ENCODE data around the gene PFN1. TPM values are rescaled to one million over a fixed set of nuclear protein-coding genes. Genes with fewer than 3 reads are reported as not detected.

Gene PFN1
- total RNA-seq, 1 experiment from 2014 or later: 1,213 TPM

DNA sequence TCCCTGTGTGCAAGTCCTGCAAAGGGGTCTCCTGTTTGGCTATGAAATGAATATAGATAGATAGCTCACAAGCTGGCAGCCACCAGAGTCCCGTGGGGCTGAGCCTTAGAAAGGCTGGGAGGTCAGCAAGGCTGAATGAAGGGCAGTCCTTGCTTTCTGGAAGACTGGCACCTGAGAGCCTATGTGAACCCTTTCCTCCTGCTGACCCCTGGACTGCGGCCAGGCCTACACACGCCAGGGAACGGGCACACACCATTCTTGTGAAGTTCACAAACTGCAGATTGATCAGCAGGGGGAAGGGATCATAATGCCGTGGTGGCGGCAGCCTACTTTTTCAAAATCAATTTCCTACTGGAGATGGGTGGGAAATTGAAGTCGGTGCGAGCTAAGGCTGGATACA, 50.0 kb downstream of the PFN1 start:
- no peak for TF ChIP-seq YY1 (IDR thresholded peaks at IDR 0.05; ENCODE audit: extremely low read depth, insufficient replicate concordance, low read depth, low read length)
- TF ChIP-seq CBX3 (IDR thresholded peaks at IDR 0.05; ENCODE audit: low read depth): no peak
- TF ChIP-seq RAD21 (IDR thresholded peaks at IDR 0.05; ENCODE audit: low read depth): no peak
- TF ChIP-seq, protein P1, sequence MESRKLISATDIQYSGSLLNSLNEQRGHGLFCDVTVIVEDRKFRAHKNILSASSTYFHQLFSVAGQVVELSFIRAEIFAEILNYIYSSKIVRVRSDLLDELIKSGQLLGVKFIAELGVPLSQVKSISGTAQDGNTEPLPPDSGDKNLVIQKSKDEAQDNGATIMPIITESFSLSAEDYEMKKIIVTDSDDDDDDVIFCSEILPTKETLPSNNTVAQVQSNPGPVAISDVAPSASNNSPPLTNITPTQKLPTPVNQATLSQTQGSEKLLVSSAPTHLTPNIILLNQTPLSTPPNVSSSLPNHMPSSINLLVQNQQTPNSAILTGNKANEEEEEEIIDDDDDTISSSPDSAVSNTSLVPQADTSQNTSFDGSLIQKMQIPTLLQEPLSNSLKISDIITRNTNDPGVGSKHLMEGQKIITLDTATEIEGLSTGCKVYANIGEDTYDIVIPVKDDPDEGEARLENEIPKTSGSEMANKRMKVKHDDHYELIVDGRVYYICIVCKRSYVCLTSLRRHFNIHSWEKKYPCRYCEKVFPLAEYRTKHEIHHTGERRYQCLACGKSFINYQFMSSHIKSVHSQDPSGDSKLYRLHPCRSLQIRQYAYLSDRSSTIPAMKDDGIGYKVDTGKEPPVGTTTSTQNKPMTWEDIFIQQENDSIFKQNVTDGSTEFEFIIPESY (IDR thresholded peaks at IDR 0.05; ENCODE audit: extremely low read depth, insufficient replicate concordance, low read length): no peak
- TF ChIP-seq, protein P2, sequence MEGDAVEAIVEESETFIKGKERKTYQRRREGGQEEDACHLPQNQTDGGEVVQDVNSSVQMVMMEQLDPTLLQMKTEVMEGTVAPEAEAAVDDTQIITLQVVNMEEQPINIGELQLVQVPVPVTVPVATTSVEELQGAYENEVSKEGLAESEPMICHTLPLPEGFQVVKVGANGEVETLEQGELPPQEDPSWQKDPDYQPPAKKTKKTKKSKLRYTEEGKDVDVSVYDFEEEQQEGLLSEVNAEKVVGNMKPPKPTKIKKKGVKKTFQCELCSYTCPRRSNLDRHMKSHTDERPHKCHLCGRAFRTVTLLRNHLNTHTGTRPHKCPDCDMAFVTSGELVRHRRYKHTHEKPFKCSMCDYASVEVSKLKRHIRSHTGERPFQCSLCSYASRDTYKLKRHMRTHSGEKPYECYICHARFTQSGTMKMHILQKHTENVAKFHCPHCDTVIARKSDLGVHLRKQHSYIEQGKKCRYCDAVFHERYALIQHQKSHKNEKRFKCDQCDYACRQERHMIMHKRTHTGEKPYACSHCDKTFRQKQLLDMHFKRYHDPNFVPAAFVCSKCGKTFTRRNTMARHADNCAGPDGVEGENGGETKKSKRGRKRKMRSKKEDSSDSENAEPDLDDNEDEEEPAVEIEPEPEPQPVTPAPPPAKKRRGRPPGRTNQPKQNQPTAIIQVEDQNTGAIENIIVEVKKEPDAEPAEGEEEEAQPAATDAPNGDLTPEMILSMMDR (IDR thresholded peaks at IDR 0.05 in 2 of 3, conservative IDR thresholded peaks at IDR 0.05 in 1 of 3; ENCODE audit: borderline replicate concordance in 1 of 3, insufficient read depth in 1 of 3, low read depth in 2 of 3, low read length in 2 of 3): no peak
- TF ChIP-seq ZFX (IDR thresholded peaks at IDR 0.05): no peak
- no peak for TF ChIP-seq JUND (IDR thresholded peaks at IDR 0.05)
- no peak for TF ChIP-seq CEBPB (IDR thresholded peaks at IDR 0.05; ENCODE audit: low read depth)
- TF ChIP-seq SP1 (IDR thresholded peaks at IDR 0.05; ENCODE audit: low read depth): no peak
- TF ChIP-seq ZNF274 (IDR thresholded peaks at IDR 0.05; ENCODE audit: low read depth, low read length): no peak
- TF ChIP-seq POLR2AphosphoS5 (IDR thresholded peaks at IDR 0.05; ENCODE audit: low read depth, low read length): no peak
- no peak for TF ChIP-seq ELF1 (IDR thresholded peaks at IDR 0.05; ENCODE audit: borderline replicate concordance, low read depth)
- no peak for TF ChIP-seq SIN3A (IDR thresholded peaks at IDR 0.05; ENCODE audit: low read depth)
- TF ChIP-seq SRF (IDR thresholded peaks at IDR 0.05; ENCODE audit: low read depth): no peak
- no peak for TF ChIP-seq EZH2 (IDR thresholded peaks at IDR 0.05)
- no peak for TF ChIP-seq TCF7L2 (IDR thresholded peaks at IDR 0.05; ENCODE audit: borderline replicate concordance, extremely low read depth, insufficient read depth, insufficient read length)
- Histone ChIP-seq H3K4me1 (ENCODE audit: control insufficient read depth in 1 of 2, insufficient read depth in 2 of 2, low read length in 2 of 2) (peaks cover 8 to 9% of the 10 kb centered on the region in 2 experiments), H3K9me3 (ENCODE audit: control insufficient read depth in 1 of 2, insufficient read depth in 1 of 2, low read depth in 1 of 2, low read length in 2 of 2) (no peaks in the 10 kb centered on the region), H4K20me1 (ENCODE audit: insufficient read depth) (no peaks in the 10 kb centered on the region), H3K4me3 (replicated peaks in 1 of 2; ENCODE audit: low read depth in 1 of 2, low read length in 2 of 2) (no peak overlapping the region), H3K27ac (ENCODE audit: low read depth, low read length) (no peak overlapping the region), H2AFZ (ENCODE audit: low read depth, low read length, poor library complexity, severe bottlenecking) (no peak overlapping the region), H3K27me3 (ENCODE audit: insufficient read depth, low read length) (no peaks in the 10 kb centered on the region), H3K4me2 (ENCODE audit: low read length) (no peak overlapping the region), H3K36me3 (ENCODE audit: control insufficient read depth in 1 of 2, insufficient read depth in 2 of 2, low read length in 2 of 2) (peaks cover 11 to 28% of the 10 kb centered on the region in 2 experiments; a peak in 3 of 4 replicates), H3K9ac (ENCODE audit: low read length) (no peak overlapping the region), H3K9me2 (ENCODE audit: insufficient read depth) (no peaks in the 10 kb centered on the region), H3K79me2 (ENCODE audit: insufficient read depth, low read length) (no peaks in the 10 kb centered on the region)
- BruUV-seq (replicated peaks): no TSS peak
- ChIA-PET RAD21 (ENCODE audit: low non-redundant PET in 1 of 2, low total read pairs in 2 of 2, uncharacterized antibody in 2 of 2, unreplicated experiment in 2 of 2) (no interaction called here), CTCF (no interaction called here), POLR2A (no interaction called here)
- DNase-seq (ENCODE audit: low read depth, low spot score) (no peak), ATAC-seq (no peak)
- intact Hi-C loops (cut with micrococcal nuclease): no loop called here

All from HCT116 (cell line).